OCI-LY1 (cell line): Measurements from ENCODE around the gene ROR2.

Experiments used
- CTCF ChIP-seq: fragments of 200-600 bp; sonication (generic), shearing (Covaris generic); IDR thresholded peaks from 2 replicates; pipeline ENCODE4 v1.5.1; 2017; ENCODE audit warnings: mild to moderate bottlenecking, antibody characterized with exemption, low read length, moderate library complexity, mixed read lengths
- EZH2 ChIP-seq: fragments of 200-600 bp; sonication (generic), shearing (Covaris generic); IDR thresholded peaks from 2 replicates; pipeline ENCODE4 v1.8.0; 2017; ENCODE audit warnings: borderline replicate concordance, mixed run types, mild to moderate bottlenecking, antibody characterized with exemption, low read length, moderate library complexity, mixed read lengths

GRCh38 chr9:91746904-91747303, 203.1 kb downstream of the ROR2 start:
- TF ChIP-seq CTCF (no peak), EZH2 (no peak)
